K562 (cell line): Measurements from ENCODE around the gene SPDYE4.

ENCODE experiments used
- BACH1 ChIP-seq: fragments of 200-800 bp; sonication (Bioruptor generic); IDR thresholded peaks from 2 replicates; pipeline ENCODE4 v1.6.1; 2016; ENCODE audit warnings: missing genetic modification characterization, missing compliant biosample characterization
- BCLAF1 ChIP-seq, 2 experiments: fragments of 450-650 bp in 1 of 2; IDR thresholded peaks; 2 replicates each; pipeline ENCODE4 v1.6.1; 2011 to 2017; ENCODE audit warnings: low read depth in 2 of 2, antibody characterized with exemption in 1 of 2, borderline replicate concordance in 1 of 2, low read length in 1 of 2, mild to moderate bottlenecking in 1 of 2, mixed read lengths in 1 of 2; ENCODE audit not compliant: control insufficient read depth in 1 of 2
- CBX3 ChIP-seq, 2 experiments: IDR thresholded peaks; 1 replicate in 1 of 2; 2 replicates in 1 of 2; pipeline ENCODE4 v1.6.1; 2012; ENCODE audit warnings: inconsistent platforms in 2 of 2, low read length in 2 of 2, borderline replicate concordance in 1 of 2, control low read depth in 1 of 2
- CTCF ChIP-seq, 3 experiments: IDR thresholded peaks in 2 of 3; conservative IDR thresholded peaks in 1 of 3; 2 replicates each; pipeline ENCODE4 v1.5.1; 2011 to 2012; ENCODE audit warnings: low read length in 3 of 3, mild to moderate bottlenecking in 3 of 3, control low read depth in 2 of 3, improper control_type of control experiment in 1 of 3, inconsistent platforms in 1 of 3, low read depth in 1 of 3, mixed read lengths in 1 of 3, moderate library complexity in 1 of 3; ENCODE audit not compliant: insufficient read depth in 2 of 3
- EP300 ChIP-seq: IDR thresholded peaks from 2 replicates; pipeline ENCODE4 v1.6.1; 2012; ENCODE audit warnings: low read length, improper control_type of control experiment
- FOSL1 ChIP-seq: fragments of 200-800 bp; sonication (Bioruptor generic); conservative IDR thresholded peaks from 2 replicates; pipeline ENCODE4 v1.6.1; 2016; ENCODE audit warnings: missing genetic modification characterization, missing compliant biosample characterization
- JUNB ChIP-seq: fragments of 450-650 bp; formaldehyde crosslinking; conservative IDR thresholded peaks from 2 replicates; pipeline ENCODE4 v1.4.0; 2020; ENCODE audit warnings: mild to moderate bottlenecking
- NFIC ChIP-seq: fragments of 450-650 bp; IDR thresholded peaks from 2 replicates; pipeline ENCODE4 v1.6.1; 2017; ENCODE audit warnings: mild to moderate bottlenecking, inconsistent platforms
- NKRF ChIP-seq: fragments of 450-650 bp; IDR thresholded peaks from 2 replicates; pipeline ENCODE4 v1.6.1; 2016; ENCODE audit warnings: borderline replicate concordance
- ZNF274 ChIP-seq: IDR thresholded peaks from 2 replicates; pipeline ENCODE4 v1.6.1; 2011; ENCODE audit warnings: low read depth, mild to moderate bottlenecking, low read length, moderate library complexity, borderline replicate concordance

GRCh38 chr17:8791248-8791909, 33.0 kb upstream of the SPDYE4 start:
- TF ChIP-seq JUNB (CRISPR knock-in tag): no peak
- no peak for TF ChIP-seq FOSL1 (tag)
- TF ChIP-seq CTCF (IDR thresholded peaks at IDR 0.05 in 2 of 3, conservative IDR thresholded peaks at IDR 0.05 in 1 of 3; ENCODE audit: insufficient read depth in 2 of 3, low read depth in 1 of 3, low read length in 3 of 3): no peak
- TF ChIP-seq BCLAF1 (IDR thresholded peaks at IDR 0.05; ENCODE audit: borderline replicate concordance in 1 of 2, control insufficient read depth in 1 of 2, low read depth in 2 of 2, low read length in 1 of 2): no peak
- no peak for TF ChIP-seq CBX3 (IDR thresholded peaks at IDR 0.05; ENCODE audit: borderline replicate concordance in 1 of 2, low read length in 2 of 2)
- TF ChIP-seq ZNF274: no peak
- TF ChIP-seq NFIC: no peak
- TF ChIP-seq NKRF: no peak
- TF ChIP-seq BACH1: no peak
- TF ChIP-seq EP300: no peak
